Stimulated activated CD4-positive, alpha-beta T cell treated with anti-CD3 and anti-CD28 coated beads, Interleukin-12 subunit alpha, Interleukin-12 subunit beta, amount 100 ng/mL, for 24 hours (primary cell): Measurements from ENCODE around the gene WNK1.

ENCODE experiments used
- DNase-seq, 2 experiments: peaks; one replicate each; pipeline ENCODE4 v3.0.0-alpha.2; 2020; ENCODE audit warnings: low read depth in 2 of 2

WNK1 gene

DNA sequence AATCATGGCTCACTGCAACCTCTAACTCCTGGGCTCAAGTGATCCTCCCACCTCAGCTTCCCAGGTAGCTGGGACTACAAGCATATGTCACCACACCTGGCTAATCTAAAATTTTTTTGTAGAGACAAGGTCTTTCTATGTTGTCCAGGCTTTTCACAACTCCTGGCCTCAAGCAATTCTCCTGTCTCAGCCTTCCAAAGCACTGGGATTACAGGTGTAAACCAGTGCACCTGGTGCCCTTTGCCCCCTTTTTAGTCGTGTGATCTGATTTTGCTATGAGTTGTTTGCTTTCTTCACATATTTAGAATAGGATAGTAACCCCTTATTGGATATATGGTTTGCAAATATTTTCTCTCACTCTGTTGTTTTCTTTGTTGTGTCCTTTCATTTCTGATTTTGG, 198.8 kb downstream of the WNK1 start:
- no peak for DNase-seq

DNA sequence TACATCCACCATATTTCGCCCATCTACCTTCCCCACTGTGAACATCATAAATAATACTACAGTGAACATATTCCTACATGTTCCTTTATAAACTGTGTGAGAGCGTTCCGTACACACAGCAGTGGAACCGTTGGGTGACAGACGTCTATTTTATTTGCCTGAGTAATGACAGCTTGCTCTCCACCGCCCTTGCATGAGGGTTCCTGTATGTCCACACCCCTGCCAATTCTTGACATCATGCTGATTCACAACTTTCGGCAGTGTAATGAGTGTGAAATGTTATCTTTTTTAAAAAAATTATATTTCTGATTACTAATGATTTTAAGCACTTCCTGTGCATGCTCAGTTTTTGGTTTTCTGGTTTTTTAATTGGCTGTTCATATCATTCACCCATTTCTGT, 201.4 kb downstream of the WNK1 start:
- no peak for DNase-seq

DNA sequence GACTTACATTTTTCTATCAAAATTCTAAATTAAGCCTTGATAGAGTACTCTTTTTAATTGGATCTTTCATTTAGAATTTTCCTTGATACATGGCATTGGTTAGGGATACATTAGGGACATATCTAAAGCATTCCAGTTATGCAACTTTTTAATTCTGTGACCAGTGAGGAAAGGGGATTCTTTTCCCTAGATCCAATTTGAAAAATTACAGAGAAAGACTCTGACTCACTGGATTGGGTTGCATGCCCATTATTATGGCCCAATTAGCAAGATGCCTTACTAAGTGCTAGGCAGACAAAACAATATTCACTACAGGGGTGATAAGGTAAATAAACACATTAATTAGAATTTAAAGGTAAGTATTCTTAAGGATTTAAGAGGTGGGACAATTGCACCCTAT, 202.4 kb downstream of the WNK1 start:
- no peak for DNase-seq

DNA sequence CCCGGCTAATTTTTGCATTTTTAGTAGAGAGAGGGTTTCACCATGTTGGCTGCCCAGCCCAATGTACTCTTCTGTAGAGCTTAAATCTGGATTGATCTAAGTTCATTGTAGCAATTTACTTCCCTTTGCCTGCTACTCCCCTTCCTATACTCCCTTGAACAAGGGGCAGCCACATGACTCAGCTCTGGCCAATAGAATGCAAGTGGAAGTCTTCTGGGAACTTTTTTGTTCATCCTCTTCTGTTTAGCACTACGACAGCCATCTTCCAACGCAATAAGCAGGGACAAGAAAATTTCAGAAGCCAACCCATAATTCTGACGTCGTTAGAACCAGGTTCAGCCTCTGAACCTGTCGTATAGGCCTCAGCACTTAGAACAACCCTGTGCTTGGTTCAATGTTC, 203.6 kb downstream of the WNK1 start:
- no peak for DNase-seq

DNA sequence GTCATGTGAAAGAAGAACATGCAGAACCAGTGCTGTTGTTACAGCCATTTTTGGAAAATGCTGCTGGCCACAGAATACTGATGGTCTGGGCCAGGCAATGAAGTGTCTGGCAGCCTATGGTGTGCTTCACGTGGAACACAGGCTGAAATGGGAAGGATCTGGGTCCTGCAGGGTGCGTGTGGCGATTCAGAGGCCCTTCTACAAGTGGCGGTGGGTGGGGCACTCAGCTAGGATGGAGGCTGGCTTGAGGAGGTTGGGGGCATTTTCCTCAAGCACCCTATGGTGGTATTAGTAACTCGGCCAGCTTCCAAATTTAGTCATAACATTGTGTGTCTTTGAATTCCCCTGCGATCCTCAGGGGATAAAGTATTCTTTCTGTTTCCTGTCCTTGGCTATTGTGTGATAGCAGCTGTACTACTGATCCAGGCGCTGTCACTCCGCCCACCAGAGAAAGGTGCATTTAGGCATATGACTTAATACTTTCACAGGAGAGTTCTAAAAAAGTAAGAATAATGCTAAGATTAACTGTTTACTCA, 206.3 kb downstream of the WNK1 start:
- no peak for DNase-seq
